ENCODE results near the gene LEF1. TPM values are rescaled to one million over a fixed set of nuclear protein-coding genes. Genes with fewer than 3 reads are reported as not detected.

Gene LEF1
- total RNA-seq, 1 experiment from 2014 or later: 2.0 TPM

DNA sequence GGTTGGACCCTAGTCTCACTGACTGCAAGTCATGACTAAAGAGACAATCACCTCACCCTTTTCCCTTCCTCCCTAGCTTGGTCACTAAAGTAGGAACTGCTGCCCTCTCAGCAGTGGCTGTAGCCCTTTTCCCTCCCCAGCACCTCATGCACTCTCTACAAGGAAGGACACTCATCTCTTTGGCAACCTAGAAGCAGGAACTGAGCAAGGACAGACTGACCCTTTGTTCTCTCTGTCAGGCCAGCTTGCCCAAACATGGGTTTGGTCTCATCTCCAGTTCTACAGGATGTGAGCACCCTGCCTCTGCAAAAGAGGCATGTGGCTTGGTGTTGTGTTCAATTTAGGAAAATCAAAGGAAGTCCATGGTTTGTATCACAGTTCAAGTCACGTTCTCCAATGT, 15.8 kb downstream of the LEF1 start:
- peaks cover 3% of the 10 kb centered on the region for H3K27me3 Mint-ChIP-seq (ENCODE audit: insufficient read depth, unreplicated experiment)
- POLR2A ChIA-PET: no interaction called here
- H3K27ac Mint-ChIP-seq (ENCODE audit: low read depth, unreplicated experiment): no peak overlapping the region
- intact Hi-C loops (cut with micrococcal nuclease): no loop called here
- H3K4me3 Mint-ChIP-seq (ENCODE audit: unreplicated experiment): no peak overlapping the region
- no peak for DNase-seq (ENCODE audit: unreplicated experiment)
- H3K4me1 Mint-ChIP-seq (ENCODE audit: insufficient read depth, unreplicated experiment): no peaks in the 10 kb centered on the region
- H3K36me3 Mint-ChIP-seq (ENCODE audit: insufficient read depth, unreplicated experiment): no peaks in the 10 kb centered on the region
- BruUV-seq (replicated peaks): no TSS peak
- H3K9me3 Mint-ChIP-seq (ENCODE audit: unreplicated experiment): no peaks in the 10 kb centered on the region
- CTCF ChIA-PET: no interaction called here
- TF ChIP-seq, protein P1, sequence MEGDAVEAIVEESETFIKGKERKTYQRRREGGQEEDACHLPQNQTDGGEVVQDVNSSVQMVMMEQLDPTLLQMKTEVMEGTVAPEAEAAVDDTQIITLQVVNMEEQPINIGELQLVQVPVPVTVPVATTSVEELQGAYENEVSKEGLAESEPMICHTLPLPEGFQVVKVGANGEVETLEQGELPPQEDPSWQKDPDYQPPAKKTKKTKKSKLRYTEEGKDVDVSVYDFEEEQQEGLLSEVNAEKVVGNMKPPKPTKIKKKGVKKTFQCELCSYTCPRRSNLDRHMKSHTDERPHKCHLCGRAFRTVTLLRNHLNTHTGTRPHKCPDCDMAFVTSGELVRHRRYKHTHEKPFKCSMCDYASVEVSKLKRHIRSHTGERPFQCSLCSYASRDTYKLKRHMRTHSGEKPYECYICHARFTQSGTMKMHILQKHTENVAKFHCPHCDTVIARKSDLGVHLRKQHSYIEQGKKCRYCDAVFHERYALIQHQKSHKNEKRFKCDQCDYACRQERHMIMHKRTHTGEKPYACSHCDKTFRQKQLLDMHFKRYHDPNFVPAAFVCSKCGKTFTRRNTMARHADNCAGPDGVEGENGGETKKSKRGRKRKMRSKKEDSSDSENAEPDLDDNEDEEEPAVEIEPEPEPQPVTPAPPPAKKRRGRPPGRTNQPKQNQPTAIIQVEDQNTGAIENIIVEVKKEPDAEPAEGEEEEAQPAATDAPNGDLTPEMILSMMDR (IDR thresholded peaks at IDR 0.05; ENCODE audit: unreplicated experiment): no peak

GRCh38 chr4:108149588-108150380, 18.9 kb downstream of the LEF1 start:
- H3K27ac Mint-ChIP-seq (ENCODE audit: low read depth, unreplicated experiment): no peak overlapping the region
- BruUV-seq (replicated peaks): no TSS peak
- ChIA-PET CTCF (interaction anchor here (0.5 kb wide), 1 partner anchor 876 kb away, joined by 3 read pairs; no protein-coding TSS in a partner anchor), POLR2A (no interaction called here)
- H3K4me3 Mint-ChIP-seq (ENCODE audit: unreplicated experiment): no peak overlapping the region
- TF ChIP-seq, protein P1 (IDR thresholded peaks at IDR 0.05; ENCODE audit: unreplicated experiment): no peak
- intact Hi-C loops (cut with micrococcal nuclease): no loop called here
- no peaks in the 10 kb centered on the region for H3K36me3 Mint-ChIP-seq (ENCODE audit: insufficient read depth, unreplicated experiment)
- no peaks in the 10 kb centered on the region for H3K4me1 Mint-ChIP-seq (ENCODE audit: insufficient read depth, unreplicated experiment)
- DNase-seq (ENCODE audit: unreplicated experiment): no peak
- H3K9me3 Mint-ChIP-seq (ENCODE audit: unreplicated experiment): no peaks in the 10 kb centered on the region
- H3K27me3 Mint-ChIP-seq (ENCODE audit: insufficient read depth, unreplicated experiment): no peaks in the 10 kb centered on the region

- TF ChIP-seq, protein P1 (IDR thresholded peaks at IDR 0.05; ENCODE audit: unreplicated experiment): no peak
- ChIA-PET CTCF (no interaction called here), POLR2A (no interaction called here)
- Mint-ChIP-seq H3K36me3 (ENCODE audit: insufficient read depth, unreplicated experiment) (no peaks in the 10 kb centered on the region), H3K4me1 (ENCODE audit: insufficient read depth, unreplicated experiment) (no peaks in the 10 kb centered on the region), H3K27me3 (ENCODE audit: insufficient read depth, unreplicated experiment) (no peaks in the 10 kb centered on the region), H3K27ac (ENCODE audit: low read depth, unreplicated experiment) (no peak overlapping the region), H3K4me3 (ENCODE audit: unreplicated experiment) (no peak overlapping the region), H3K9me3 (ENCODE audit: unreplicated experiment) (no peaks in the 10 kb centered on the region)
- no peak for DNase-seq (ENCODE audit: unreplicated experiment)
- intact Hi-C loops (cut with micrococcal nuclease): no loop called here
- BruUV-seq (replicated peaks): no TSS peak
These were observed 20.4 kb downstream of the LEF1 start for GRCh38 chr4:108148316-108148715.

GRCh38 chr4:108146819-108147218, 21.9 kb downstream of the LEF1 start:
- no peak overlapping the region for H3K27ac Mint-ChIP-seq (ENCODE audit: low read depth, unreplicated experiment)
- ChIA-PET CTCF (interaction anchor here (1.1 kb wide), 1 partner anchor 54 kb away, joined by 3 read pairs; no protein-coding TSS in a partner anchor), POLR2A (no interaction called here)
- no peak for DNase-seq (ENCODE audit: unreplicated experiment)
- BruUV-seq (replicated peaks): no TSS peak
- no peaks in the 10 kb centered on the region for H3K27me3 Mint-ChIP-seq (ENCODE audit: insufficient read depth, unreplicated experiment)
- H3K9me3 Mint-ChIP-seq (ENCODE audit: unreplicated experiment): no peaks in the 10 kb centered on the region
- H3K4me1 Mint-ChIP-seq (ENCODE audit: insufficient read depth, unreplicated experiment): no peaks in the 10 kb centered on the region
- TF ChIP-seq, protein P1 (IDR thresholded peaks at IDR 0.05; ENCODE audit: unreplicated experiment): no peak
- no peak overlapping the region for H3K4me3 Mint-ChIP-seq (ENCODE audit: unreplicated experiment)
- intact Hi-C loops (cut with micrococcal nuclease): no loop called here
- no peaks in the 10 kb centered on the region for H3K36me3 Mint-ChIP-seq (ENCODE audit: insufficient read depth, unreplicated experiment)
